ENCODE data around the gene VPS13D. TPM values are rescaled to one million over a fixed set of nuclear protein-coding genes. Genes with fewer than 3 reads are reported as not detected.
"Not testable (repeated sequence)": the region's sequence is repeated elsewhere in the genome, so short reads cannot be mapped to it uniquely, and the experiment has no call there.

The VPS13D gene
- total RNA-seq, 1 donor from 2014 or later, result 33.6 TPM

GRCh38 chr1:12465126-12465525 lies 235.3 kb downstream of the VPS13D start:
- Mint-ChIP-seq H3K4me3 (no peak overlapping the region), H3K9me3 (no peaks in the 10 kb centered on the region), H3K27me3 (ENCODE audit: insufficient read depth) (no peaks in the 10 kb centered on the region), H3K27ac (no peak overlapping the region), H3K36me3 (ENCODE audit: low read depth) (peaks cover 35% of the 10 kb centered on the region), H3K4me1 (ENCODE audit: low read depth) (peaks cover 19% of the 10 kb centered on the region)
- intact Hi-C loops (cut with micrococcal nuclease), result no loop called here
- DNase-seq (ENCODE audit: low spot score), result no peak

DNA sequence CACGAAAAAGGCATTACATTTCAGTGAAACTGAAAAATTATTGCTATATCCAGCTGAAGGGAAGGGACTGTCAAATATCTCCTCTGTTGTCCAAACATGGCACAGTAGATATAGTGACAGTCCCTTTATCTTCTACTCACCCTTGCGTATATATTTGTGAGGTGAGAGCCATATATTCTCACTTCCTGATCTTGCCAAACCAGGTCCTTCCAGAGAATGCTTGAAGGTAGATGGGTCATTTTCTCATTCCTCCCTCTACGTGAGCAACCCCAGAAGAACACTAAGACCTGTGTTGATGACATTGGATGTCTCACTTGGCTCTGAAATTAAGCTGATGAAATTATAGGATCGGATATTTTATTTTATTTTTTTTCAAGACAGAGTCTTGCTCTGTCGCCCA lies 237.0 kb downstream of the VPS13D start:
- H3K4me1 Mint-ChIP-seq (ENCODE audit: low read depth), result peaks cover 30% of the 10 kb centered on the region
- H3K4me3 Mint-ChIP-seq, result no peak overlapping the region
- no peaks in the 10 kb centered on the region for H3K9me3 Mint-ChIP-seq
- H3K27me3 Mint-ChIP-seq (ENCODE audit: insufficient read depth), result no peaks in the 10 kb centered on the region
- no peak overlapping the region for H3K27ac Mint-ChIP-seq
- no peak for DNase-seq (ENCODE audit: low spot score)
- intact Hi-C loops (cut with micrococcal nuclease), result loop anchor here (1.0 to 2.0 kb wide), 3 partner anchors 18 to 170 kb away; no protein-coding TSS in a partner anchor
- peaks cover 26% of the 10 kb centered on the region for H3K36me3 Mint-ChIP-seq (ENCODE audit: low read depth)

DNA sequence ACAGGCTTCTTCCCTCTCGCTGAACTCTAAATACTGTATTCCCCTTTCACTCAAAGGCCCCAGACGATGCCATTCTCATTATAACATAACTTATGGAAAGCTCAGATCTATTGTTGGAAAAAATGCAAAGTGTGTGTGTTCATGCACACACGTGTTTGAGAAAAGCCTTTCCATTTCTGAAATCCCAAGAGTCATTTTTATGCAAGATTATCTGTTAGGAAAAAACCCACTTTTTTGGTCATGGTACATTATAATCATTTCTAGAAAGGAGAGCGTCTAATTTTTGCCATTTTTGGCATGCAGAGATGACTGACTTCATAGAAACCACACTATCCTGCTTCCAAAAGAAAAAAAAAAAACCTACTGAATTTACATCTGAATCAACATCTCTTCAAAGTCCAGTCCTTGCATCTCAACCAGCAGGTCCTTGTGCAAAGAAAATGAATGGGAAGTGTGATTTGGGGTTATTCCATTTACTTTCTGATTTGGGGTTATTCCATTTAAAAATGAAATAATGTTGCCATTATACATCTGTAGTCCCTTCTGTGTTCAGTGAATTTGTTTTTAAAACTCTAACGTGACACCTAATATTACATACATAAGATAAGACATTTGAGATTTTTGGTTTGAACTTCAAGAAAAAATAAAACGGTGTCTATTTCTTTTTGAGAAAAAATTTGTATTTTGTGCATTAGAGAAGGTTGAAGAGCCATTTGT lies 237.9 kb downstream of the VPS13D start:
- peaks cover 27% of the 10 kb centered on the region for H3K36me3 Mint-ChIP-seq (ENCODE audit: low read depth)
- no peak for DNase-seq (ENCODE audit: low spot score)

DNA sequence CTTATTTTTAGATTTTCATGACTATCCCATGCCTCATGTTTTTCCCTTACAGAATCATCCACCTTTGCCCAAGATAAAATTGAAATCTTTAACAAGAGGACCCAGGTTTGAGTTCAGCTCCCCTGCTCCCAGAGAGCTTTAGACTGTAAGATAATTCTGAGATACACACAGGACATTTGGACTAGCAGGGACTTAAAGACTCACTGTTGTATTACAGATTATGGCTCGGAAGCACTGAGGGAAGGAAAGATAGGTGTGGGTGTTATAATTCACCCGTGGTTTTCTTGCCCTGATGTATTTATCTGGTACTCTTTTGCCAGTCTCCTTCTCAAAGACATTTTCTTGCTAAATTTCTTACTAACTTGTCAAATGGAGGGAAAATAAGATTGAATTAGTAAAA lies 238.5 kb downstream of the VPS13D start:
- H3K27ac Mint-ChIP-seq, result peak overlapping the region; percentile 9
- intact Hi-C loops (cut with micrococcal nuclease), result no loop called here
- DNase-seq (ENCODE audit: low spot score), result no peak
- H3K4me3 Mint-ChIP-seq, result no peak overlapping the region
- peaks cover 45% of the 10 kb centered on the region for H3K4me1 Mint-ChIP-seq (ENCODE audit: low read depth)
- H3K9me3 Mint-ChIP-seq, result no peaks in the 10 kb centered on the region
- H3K36me3 Mint-ChIP-seq (ENCODE audit: low read depth), result peaks cover 26% of the 10 kb centered on the region
- H3K27me3 Mint-ChIP-seq (ENCODE audit: insufficient read depth), result no peaks in the 10 kb centered on the region

More for the DNA sequence above, 237.9 kb downstream of the VPS13D start:
- intact Hi-C loops (cut with micrococcal nuclease), result loop anchor here (1.0 to 2.0 kb wide), 3 partner anchors 18 to 171 kb away; no protein-coding TSS in a partner anchor
- Mint-ChIP-seq H3K27ac (peak overlapping the region; percentile 89), H3K9me3 (no peaks in the 10 kb centered on the region), H3K4me1 (ENCODE audit: low read depth) (peaks cover 39% of the 10 kb centered on the region), H3K27me3 (ENCODE audit: insufficient read depth) (no peaks in the 10 kb centered on the region), H3K4me3 (no peak overlapping the region)

DNA sequence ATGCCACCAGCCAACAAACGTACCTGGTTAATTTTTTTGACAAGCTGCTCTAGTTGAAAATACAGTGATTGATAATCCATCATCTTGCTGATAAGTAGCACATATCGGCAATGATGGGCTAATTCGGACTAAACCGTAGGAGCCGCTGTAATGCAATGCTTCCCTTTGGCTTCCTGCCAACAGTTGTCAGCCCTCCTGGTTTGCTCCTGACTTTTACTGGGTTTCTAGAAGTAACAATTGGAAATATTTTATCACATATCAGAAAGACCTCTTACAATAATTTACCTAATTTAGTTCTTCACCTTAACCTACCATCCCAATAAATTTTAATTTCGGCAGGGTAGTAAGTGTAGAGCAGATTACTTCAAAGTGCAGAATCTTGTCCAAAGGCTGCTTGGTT lies 239.7 kb downstream of the VPS13D start:
- Mint-ChIP-seq H3K27me3 (ENCODE audit: insufficient read depth) (no peaks in the 10 kb centered on the region), H3K4me1 (ENCODE audit: low read depth) (peaks cover 56% of the 10 kb centered on the region), H3K4me3 (no peak overlapping the region), H3K36me3 (ENCODE audit: low read depth) (peaks cover 28% of the 10 kb centered on the region), H3K9me3 (no peaks in the 10 kb centered on the region), H3K27ac (no peak overlapping the region)
- no peak for DNase-seq (ENCODE audit: low spot score)
- intact Hi-C loops (cut with micrococcal nuclease), result no loop called here

- H3K36me3 Mint-ChIP-seq (ENCODE audit: low read depth), result peaks cover 28% of the 10 kb centered on the region
- no peak overlapping the region for H3K4me3 Mint-ChIP-seq
- H3K27me3 Mint-ChIP-seq (ENCODE audit: insufficient read depth), result no peaks in the 10 kb centered on the region
- H3K9me3 Mint-ChIP-seq, result no peaks in the 10 kb centered on the region
- H3K4me1 Mint-ChIP-seq (ENCODE audit: low read depth), result peaks cover 61% of the 10 kb centered on the region
- no peak for DNase-seq (ENCODE audit: low spot score)
- intact Hi-C loops (cut with micrococcal nuclease), result no loop called here
- peak overlapping the region; percentile 13 for H3K27ac Mint-ChIP-seq
Measured at GRCh38 chr1:12469990-12470389, 240.2 kb downstream of the VPS13D start.

DNA sequence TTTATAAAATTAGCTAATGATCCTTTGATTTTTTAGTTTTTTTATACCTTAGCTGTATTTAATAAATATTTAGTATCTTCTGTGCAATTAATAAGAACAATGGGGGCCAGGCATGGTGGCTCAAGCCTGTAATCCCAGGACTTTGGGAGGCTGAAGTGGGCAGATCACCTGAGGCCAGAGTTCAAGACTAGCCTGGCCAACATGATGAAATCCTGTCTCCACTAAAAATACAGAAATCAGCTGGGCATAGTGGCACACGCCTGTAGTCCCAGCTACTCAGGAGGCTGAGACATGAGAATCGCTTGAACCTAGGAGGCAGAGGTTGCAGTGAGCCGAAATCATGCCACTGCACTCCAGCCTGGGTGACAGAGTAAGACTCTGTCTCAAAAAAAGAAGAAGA lies 241.1 kb downstream of the VPS13D start:
- H3K27ac Mint-ChIP-seq, result not testable (repeated sequence)
- H3K4me1 Mint-ChIP-seq (ENCODE audit: low read depth), result peaks cover 70% of the 10 kb centered on the region

GRCh38 chr1:12472156-12472797 lies 242.4 kb downstream of the VPS13D start:
- peaks cover 32% of the 10 kb centered on the region for H3K36me3 Mint-ChIP-seq (ENCODE audit: low read depth)
- peak overlapping the region; percentile 93 for H3K27ac Mint-ChIP-seq
- no peaks in the 10 kb centered on the region for H3K27me3 Mint-ChIP-seq (ENCODE audit: insufficient read depth)
- H3K4me3 Mint-ChIP-seq, result peak overlapping the region; percentile 69
- no peak for DNase-seq (ENCODE audit: low spot score)
- intact Hi-C loops (cut with micrococcal nuclease), result no loop called here
- peaks cover 82% of the 10 kb centered on the region for H3K4me1 Mint-ChIP-seq (ENCODE audit: low read depth)
- no peaks in the 10 kb centered on the region for H3K9me3 Mint-ChIP-seq

More for the DNA sequence above, 241.1 kb downstream of the VPS13D start:
- H3K4me3 Mint-ChIP-seq; H3K9me3 Mint-ChIP-seq; intact Hi-C loops (cut with micrococcal nuclease); DNase-seq (ENCODE audit: low spot score); H3K27me3 Mint-ChIP-seq (ENCODE audit: insufficient read depth): not testable (repeated sequence)
- H3K36me3 Mint-ChIP-seq (ENCODE audit: low read depth), result peaks cover 27% of the 10 kb centered on the region

GRCh38 chr1:12472798-12473551 lies 243.1 kb downstream of the VPS13D start:
- no peaks in the 10 kb centered on the region for H3K27me3 Mint-ChIP-seq (ENCODE audit: insufficient read depth)
- DNase-seq (ENCODE audit: low spot score), result peak; percentile 64
- peak overlapping the region; percentile 69 for H3K4me3 Mint-ChIP-seq
- H3K4me1 Mint-ChIP-seq (ENCODE audit: low read depth), result peaks cover 82% of the 10 kb centered on the region
- intact Hi-C loops (cut with micrococcal nuclease), result loop anchor here (1.0 kb wide), 5 partner anchors 24 to 146 kb away; no protein-coding TSS in a partner anchor
- H3K9me3 Mint-ChIP-seq, result no peaks in the 10 kb centered on the region
- H3K27ac Mint-ChIP-seq, result peak overlapping the region; percentile 93
- peaks cover 34% of the 10 kb centered on the region for H3K36me3 Mint-ChIP-seq (ENCODE audit: low read depth)

- Mint-ChIP-seq H3K36me3 (ENCODE audit: low read depth) (peaks cover 34% of the 10 kb centered on the region), H3K9me3 (no peaks in the 10 kb centered on the region), H3K4me3 (peak overlapping the region; percentile 16), H3K27ac (peak overlapping the region; percentile 93), H3K27me3 (ENCODE audit: insufficient read depth) (no peaks in the 10 kb centered on the region), H3K4me1 (ENCODE audit: low read depth) (peaks cover 84% of the 10 kb centered on the region)
- intact Hi-C loops (cut with micrococcal nuclease), result loop anchor here (1.0 kb wide), 5 partner anchors 24 to 146 kb away; no protein-coding TSS in a partner anchor
- no peak for DNase-seq (ENCODE audit: low spot score)
Measured at GRCh38 chr1:12473596-12474362, 243.9 kb downstream of the VPS13D start.

GRCh38 chr1:12475101-12475500 lies 245.3 kb downstream of the VPS13D start:
- no peaks in the 10 kb centered on the region for H3K9me3 Mint-ChIP-seq
- peak overlapping the region; percentile 82 for H3K27ac Mint-ChIP-seq
- H3K4me1 Mint-ChIP-seq (ENCODE audit: low read depth), result peaks cover 94% of the 10 kb centered on the region
- DNase-seq (ENCODE audit: low spot score), result no peak
- intact Hi-C loops (cut with micrococcal nuclease), result no loop called here
- H3K36me3 Mint-ChIP-seq (ENCODE audit: low read depth), result peaks cover 36% of the 10 kb centered on the region
- H3K4me3 Mint-ChIP-seq, result peak overlapping the region; percentile 13
- no peaks in the 10 kb centered on the region for H3K27me3 Mint-ChIP-seq (ENCODE audit: insufficient read depth)

- Mint-ChIP-seq H3K27ac (peak overlapping the region; percentile 82), H3K36me3 (ENCODE audit: low read depth) (peaks cover 40% of the 10 kb centered on the region), H3K4me1 (ENCODE audit: low read depth) (peaks cover 94% of the 10 kb centered on the region), H3K27me3 (ENCODE audit: insufficient read depth) (no peaks in the 10 kb centered on the region), H3K9me3 (no peaks in the 10 kb centered on the region), H3K4me3 (peak overlapping the region; percentile 13)
- no peak for DNase-seq (ENCODE audit: low spot score)
- intact Hi-C loops (cut with micrococcal nuclease), result no loop called here
Measured at GRCh38 chr1:12475530-12475934, 245.7 kb downstream of the VPS13D start.

Measured in activated T-helper 1 cell treated with anti-CD3 and anti-CD28 coated beads, Interleukin-12 subunit alpha, Interleukin-12 subunit beta, Interleukin-2, Interleukin-4 antibody, amounts not matched to agents 30 ng/mL and 10 ng/mL and 1 ng/mL, durations not matched to agents 14 hours and 24 hours and 36 hours (primary cell).